Urothelium cell line (cell line): ENCODE results near the gene CBFB.
"Not testable (repeated sequence)": the region's sequence is repeated elsewhere in the genome, so short reads cannot be mapped to it uniquely, and the experiment has no call there.

Source experiments
- DNase-seq: peaks from one replicate; pipeline ENCODE4 v3.0.0; 2011; ENCODE audit warnings: low spot score, mixed read lengths
- FAIRE-seq: peaks from 2 replicates; lab custom pipeline; 2011; peaks lifted over from hg19 to GRCh38; lab: Jason Lieb, UNC

CBFB gene

DNA sequence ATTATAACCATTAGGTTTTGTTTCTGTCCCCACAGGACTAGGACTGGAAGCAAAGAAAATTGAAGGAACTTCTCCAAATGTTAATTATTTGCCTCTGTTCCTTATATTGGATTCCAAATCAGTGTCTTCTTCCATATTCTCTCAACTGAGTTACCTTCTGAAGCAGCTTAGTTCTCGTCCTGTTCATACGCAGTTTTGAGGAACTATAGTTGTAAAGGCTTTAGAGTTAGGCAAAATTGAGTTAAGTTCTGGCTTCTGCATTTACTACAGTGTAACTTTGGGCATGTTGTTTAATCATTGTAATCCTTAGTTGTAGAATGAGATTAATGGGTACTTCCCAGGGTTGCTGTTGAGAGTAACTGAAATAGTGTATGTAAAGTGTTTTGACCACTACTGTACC, 11.2 kb downstream of the CBFB start:
- DNase-seq: no peak
- no peak for FAIRE-seq

DNA sequence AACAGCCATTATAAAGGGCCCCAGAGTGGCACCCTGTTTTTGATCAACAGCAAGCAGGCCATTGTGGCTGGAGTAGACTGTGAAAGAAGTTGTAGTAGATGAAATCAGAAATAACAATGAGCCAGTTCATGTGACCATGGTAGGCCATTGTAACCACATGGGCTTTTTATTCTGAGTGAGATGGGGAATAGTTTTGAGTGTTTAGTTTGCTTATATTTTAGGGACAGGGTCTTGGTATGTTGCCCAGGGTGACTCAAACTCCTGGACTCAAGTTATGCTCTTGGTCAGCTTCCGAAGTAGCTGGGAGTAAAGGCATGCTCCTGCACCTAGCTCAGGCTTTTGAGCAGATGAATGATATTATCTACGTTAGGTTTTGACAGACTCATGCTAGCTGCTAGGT, 12.0 kb downstream of the CBFB start:
- DNase-seq (no peak), FAIRE-seq (no peak)

DNA sequence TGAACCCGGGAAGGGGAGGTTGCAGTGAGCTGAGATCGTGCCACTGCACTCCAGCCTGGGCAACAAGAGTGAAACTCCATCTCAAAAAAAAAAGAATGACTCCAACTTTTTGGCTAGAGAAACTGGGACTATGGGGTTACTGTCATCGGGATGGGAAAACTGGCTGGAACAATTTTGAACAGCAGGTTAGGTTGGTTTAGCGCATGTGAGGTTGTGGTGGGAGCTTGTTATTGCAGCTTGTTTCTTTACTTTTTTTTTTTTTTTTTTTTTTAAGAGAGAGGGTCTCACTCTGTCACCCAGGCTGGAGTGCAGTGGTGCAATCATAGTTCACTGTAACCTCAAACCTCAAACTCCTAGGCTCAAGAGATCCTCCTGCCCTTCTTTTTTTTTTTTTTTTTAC, 12.6 kb downstream of the CBFB start:
- DNase-seq, FAIRE-seq: not testable (repeated sequence)

DNA sequence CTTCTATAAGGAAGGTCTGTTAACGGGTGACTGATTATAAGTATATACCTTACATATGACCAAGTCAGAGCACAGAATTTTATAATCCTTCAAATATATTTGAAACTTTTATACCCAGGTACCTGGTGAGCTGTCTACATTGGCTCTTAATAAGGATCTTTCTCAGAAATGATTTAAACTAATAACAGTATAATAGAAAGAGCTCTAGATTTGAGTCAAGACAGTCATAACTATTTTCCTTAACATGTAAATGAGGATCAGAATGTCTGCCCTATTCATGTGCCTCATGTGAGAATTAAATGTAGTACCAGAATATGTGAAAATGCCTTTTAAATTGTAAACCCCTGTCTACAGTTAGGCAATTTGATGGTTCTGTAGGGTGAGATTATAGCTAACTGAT, 14.5 kb downstream of the CBFB start:
- no peak for DNase-seq
- no peak for FAIRE-seq

DNA sequence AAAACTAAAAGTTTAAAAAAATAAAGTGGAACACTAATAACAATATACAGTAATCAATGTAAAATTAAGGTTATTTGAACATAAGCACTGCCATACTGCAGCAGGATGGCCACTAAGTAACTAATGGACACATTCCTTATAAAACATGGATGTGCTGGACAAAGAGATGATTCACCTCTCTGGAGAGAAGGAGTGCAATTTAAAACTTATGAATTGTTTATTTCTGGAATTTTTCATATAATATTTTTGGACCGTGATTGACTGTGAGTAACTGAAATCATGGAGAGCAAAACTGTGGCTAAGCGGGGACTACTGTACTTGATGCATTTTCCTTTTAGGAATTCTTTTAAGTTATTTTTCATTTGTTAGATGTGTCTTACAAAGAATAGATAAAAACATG, 21.8 kb downstream of the CBFB start:
- FAIRE-seq (no peak), DNase-seq (no peak)

DNA sequence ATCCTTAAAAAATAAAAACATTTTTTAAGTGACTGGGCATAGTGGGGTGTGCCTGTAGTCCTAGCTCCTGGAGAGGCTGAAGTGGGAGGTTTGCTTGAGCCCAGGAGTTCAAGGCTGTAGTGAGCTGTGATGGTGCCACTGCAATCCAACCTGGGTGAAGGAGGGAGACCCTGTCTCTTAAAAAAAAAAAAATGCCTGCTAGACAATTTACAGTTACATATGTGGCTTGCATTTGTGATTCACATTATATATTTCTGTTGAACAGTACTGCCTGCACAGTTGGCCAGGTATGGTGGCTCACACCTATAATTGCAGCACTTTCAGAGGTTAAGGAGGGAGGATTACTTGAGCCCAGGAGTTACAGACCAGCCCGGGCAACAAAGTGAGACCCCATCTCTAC, 23.4 kb downstream of the CBFB start:
- no peak for FAIRE-seq

DNA sequence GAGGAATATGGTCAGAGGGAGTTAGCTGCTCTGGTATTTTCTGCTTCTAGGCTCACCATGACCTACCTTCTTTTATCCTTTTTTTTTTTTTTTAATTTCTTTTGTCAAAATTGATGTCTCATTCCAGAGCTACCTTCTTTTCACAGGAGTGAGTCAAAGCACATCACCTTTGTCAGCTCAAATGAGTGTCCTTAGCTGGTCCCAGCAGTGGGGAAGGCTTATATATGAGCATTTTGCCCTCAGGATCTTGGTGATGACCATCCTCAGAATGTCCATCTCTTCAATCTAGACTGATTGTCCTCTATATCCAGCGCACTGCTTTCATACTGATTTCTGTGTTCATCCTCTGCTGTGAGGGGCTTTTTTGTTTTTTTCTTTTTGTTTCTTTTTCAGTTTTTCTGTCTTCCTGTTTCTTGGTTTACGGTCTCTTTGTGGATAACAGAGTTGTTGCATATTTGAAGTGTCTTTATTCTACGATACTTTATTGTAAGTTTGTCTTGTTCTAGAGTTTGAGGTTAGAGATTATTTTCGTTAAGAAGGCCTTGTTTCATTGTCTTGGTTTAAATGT, 24.9 kb downstream of the CBFB start:
- FAIRE-seq (no peak), DNase-seq (no peak)

More for the DNA sequence above, 23.4 kb downstream of the CBFB start:
- DNase-seq: no peak

DNA sequence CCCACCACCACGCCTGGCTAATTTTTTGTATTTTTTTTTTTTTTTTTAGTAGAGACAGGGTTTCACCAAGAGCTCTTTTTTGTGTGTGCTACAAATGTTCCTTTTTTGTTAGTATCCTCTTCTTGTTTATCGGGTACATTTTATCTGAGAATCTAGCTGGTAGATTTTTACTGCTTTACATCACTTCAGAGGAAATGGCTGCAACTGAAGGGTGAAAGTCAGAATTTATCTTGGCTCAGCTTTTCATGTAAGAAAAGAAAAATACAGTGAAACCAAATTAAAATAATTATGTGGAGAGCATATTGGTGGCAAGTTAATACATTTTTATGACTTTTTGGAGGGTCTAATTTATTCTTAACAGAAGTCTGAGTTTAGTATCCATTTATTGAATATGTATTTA, 26.0 kb downstream of the CBFB start:
- no peak for FAIRE-seq
- no peak for DNase-seq

DNA sequence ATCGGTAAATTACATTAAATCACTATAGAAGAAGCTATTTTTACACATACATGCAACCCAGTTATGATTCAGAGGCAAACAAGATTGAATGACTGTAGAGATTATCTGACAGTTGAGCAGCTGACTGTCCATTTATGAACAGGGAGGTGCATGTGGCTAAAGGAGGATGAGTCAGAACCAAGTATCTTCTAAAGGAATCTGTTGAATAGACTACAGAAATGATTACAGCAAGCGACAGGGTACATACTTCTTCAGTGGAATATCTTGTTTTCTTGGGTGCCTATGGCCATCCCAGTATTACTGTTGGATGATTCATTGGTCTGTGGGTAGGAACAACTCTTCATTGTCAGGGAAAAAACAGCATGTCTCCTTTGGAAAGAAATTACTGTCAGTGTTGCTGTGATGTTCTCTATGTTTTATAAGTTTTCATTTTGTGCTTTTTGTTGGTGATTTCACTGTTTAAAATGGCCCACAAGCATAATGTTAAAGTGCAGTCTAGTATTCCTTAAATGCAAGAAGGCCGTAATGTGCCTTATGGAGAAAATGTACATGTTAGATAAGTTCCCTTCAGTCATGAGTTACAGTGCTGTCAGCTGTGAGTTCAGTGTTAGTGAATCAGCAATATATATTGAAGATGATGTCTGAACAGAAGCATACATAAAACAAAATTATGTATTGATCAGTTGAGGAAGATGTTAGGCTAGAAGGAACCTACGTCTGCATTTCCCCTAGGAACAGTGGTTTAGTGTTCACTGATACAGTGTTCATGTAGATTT, 27.0 kb downstream of the CBFB start:
- FAIRE-seq (no peak), DNase-seq (peak; percentile 55)

DNA sequence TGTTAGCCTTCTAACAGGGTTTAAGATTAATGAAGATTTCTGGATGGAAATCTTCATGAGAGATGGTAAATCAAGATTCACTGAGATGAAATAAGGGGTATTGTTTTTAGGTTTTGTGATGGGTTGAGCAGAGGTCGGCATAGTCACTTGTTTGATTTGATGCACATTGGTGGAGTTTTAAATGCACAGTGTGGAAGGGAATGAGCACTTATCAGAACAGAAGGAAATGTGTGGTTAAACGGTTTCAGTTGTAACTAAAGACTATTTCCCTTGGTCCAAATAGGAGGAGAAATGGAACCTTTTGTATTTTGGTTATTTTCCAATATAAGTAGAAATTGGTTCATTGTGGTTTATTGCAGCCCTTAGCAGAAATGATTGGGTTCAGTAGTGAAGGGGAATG, 34.1 kb downstream of the CBFB start:
- FAIRE-seq (no peak), DNase-seq (no peak)

DNA sequence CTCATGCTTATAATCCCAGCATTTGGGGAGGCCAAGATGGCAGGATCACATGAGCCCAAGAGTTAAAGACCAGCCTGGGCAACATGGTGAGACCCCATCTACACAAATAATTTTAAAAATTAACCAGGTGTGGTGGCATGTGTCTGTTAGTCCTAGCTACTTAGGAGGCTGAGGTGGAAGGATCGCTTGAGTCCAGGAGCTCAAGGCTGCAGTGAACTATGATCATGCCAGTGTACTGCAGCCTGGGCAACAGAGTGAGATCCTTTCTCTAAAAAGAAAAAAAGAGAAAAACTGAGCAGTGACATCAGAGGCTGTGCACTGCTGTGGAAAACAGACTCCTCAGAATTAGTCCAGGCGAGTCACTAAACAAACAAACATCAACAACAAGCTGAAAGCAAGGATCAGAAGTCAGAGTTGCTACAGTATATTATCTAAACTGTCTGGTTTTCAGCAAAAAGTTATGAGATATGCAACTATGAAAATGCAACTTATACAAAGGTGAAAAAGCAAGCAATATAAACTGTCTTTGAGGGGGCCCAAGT, 39.3 kb downstream of the CBFB start:
- peak; percentile 67 for FAIRE-seq
- DNase-seq: no peak

DNA sequence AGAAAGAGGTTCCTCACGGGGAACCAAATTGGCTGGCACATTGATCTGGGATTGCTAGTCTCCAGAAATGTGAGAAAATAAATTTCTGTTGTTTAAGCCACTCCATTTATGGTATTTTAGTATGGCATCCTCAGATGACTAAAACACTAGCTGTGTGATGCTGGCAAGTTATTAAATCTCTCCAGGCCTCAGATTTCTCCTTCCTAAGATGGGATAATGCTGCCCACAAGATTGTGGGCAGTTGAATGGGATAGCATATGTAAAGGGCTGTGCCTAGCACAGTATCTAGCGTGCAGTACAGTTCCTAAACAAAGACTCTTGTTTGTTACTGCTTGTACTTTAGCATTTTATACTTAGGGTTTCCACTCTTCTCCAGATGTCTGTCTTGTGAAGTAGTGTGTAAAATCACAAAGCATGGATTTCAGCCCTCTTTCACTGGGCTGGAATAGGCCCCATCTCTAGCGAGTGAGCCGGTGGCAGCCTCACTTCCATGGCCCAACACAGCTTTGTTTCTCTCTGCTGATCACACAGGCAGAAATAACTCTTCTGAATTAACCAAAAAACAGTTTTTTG, 42.6 kb downstream of the CBFB start:
- FAIRE-seq: no peak
- DNase-seq: no peak

DNA sequence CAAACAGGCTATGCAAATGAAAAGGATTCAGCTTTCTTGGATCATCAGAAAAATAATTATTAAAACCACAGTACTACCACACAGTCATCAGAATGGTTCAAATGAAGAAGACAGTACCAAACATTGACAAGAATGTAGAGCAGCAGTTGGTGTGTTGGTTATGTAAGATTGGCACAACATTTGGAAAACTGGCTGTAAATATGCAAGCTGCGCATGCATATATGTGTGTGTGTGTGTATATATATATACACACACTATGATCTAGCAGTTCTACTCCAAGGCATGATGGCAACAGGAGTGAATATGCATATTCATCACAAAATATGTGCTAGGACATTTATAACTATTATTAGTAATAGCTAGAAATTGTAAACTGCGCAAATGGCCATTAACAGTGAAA, 46.4 kb downstream of the CBFB start:
- FAIRE-seq (no peak), DNase-seq (no peak)

DNA sequence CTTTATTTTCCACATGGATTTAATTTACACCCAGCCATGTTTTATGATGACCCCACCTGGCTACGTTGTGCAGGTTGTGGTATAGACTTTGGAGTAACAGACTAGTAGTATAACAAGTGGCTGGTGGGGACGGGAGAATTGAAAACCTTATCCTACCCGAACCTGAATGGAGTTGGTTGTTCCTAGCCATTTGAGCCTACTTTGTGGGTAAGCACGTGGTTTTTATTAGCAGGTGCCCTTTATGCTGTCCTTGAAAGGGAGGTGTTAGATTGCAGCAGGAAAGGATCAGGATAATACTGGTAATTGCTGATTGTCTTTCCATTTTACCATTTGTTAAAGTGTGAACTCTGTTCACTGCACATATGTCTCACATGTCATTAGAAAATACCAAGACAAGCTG, 48.9 kb downstream of the CBFB start:
- FAIRE-seq (no peak), DNase-seq (no peak)

DNA sequence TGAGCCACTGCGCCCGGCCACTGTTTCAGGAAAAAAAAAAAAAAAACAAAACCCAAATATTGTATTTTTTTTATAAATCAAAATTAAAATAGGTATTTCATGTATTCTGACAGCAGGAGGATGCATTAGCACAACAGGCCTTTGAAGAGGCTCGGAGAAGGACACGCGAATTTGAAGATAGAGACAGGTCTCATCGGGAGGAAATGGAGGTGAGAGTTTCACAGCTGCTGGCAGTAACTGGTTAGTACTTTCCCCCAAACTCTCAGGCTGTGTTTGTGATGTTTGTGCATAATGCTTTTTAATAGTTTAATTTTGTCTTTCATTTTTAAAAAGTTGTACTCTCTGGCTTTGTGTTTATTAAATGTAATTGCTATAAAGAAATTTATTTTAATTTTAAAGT, 53.2 kb downstream of the CBFB start:
- FAIRE-seq (no peak), DNase-seq (no peak)

DNA sequence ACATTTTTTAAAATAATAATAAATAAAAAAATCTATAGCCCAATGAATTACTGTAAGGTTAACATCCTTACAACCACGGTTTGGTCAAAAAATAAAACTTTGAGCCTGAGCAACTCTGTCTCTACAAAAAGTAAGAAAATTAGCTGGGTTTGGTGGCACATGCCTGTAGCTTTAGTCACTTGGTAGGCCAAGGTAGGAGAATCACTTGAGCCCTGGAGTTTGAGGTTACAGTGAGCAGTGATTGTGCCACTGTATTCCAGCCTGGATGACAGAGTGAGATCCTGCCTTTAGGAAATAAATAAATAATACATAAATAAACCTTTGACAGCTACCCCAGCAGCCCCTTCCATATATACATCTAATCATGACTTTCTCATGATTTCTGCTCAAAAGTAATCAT, 53.9 kb downstream of the CBFB start:
- DNase-seq (no peak), FAIRE-seq (no peak)

DNA sequence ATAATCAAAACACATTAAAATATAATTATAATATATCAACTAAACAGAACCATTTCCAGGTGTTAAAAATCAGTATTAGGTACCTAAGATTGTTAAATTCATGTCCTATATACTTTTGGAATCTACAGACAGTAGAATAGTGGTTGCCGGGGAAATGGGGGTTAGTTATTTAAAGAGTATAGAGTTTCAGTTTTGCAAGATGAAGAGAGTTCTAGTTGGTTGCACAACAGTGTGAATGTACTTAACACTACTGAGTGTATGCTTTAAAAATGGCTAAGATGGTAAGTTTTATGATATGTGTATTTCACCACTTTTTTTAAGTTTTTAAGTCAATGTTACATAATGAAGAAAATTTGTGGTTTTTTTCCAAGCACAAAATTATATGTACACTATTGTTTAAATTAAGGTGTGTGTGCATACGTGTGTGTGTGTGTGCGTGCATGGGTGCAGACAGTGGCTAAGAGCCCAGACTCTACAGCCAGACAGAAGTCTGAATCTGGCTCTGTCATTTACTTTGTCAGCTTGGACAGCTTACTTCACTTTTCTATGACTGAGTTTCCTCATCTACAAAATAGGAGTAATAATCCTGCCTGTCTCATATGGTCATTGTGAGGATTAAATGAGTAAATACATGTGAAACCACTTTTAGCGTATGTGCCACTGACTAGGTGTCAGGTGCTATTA, 55.5 kb downstream of the CBFB start:
- no peak for DNase-seq
- FAIRE-seq: no peak

DNA sequence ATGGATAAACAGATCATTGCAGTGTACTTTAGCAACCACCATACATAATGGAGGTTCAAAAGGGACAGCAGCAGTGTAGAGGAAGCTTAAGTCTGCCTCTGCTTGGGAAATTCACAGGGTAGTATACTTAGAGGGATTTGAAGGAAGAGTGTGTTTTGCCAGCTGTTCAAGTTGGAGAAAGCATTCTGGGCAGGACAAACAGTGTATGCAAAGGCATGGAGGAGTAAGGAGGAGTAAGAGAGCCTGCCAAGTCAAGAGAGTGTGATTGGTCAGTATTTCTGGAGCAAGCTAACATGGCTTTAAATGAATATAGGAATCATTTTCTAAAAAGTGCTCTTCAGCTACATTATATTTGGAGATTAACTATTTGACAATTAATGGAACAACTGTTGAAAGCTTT, 57.9 kb downstream of the CBFB start:
- FAIRE-seq: no peak

DNA sequence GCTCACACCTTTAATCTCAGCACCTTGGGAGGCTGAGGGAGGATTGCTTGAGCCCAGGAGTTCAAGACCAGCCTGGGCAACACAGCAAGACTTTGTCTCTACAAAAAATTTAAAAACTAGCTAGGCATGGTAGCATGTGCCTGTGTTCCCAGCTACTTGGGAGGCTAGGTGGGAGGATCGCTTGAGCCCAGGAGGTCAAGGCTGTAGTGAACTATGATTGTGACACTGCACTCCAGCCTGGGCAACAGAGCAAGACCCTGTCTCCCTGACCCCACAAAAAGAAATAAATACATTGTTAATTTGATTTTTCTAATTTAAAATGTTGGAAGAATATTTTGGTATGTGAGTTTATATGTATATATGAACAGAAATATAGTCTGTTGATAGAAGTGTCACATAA, 58.3 kb downstream of the CBFB start:
- FAIRE-seq: no peak
- DNase-seq: no peak

More for the DNA sequence above, 57.9 kb downstream of the CBFB start:
- DNase-seq: no peak

DNA sequence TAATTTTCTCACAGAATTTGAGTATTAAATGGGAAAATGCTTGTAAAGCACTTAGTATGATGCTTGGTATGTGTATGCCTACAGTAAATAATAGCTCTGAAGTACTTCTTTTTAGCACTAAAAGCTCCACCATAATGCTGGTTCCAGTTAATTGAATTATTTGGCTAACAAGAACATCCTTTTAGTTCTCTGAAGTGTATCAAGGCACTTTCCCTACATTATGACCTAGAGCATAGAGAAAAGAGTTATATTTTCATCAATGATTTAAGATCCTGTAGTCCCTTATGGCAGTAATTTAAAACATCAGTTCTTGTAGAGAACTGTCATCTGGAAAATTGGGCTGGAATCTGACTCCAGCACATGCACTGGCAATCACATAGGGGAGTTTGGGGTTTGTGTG, 58.9 kb downstream of the CBFB start:
- no peak for DNase-seq
- no peak for FAIRE-seq

DNA sequence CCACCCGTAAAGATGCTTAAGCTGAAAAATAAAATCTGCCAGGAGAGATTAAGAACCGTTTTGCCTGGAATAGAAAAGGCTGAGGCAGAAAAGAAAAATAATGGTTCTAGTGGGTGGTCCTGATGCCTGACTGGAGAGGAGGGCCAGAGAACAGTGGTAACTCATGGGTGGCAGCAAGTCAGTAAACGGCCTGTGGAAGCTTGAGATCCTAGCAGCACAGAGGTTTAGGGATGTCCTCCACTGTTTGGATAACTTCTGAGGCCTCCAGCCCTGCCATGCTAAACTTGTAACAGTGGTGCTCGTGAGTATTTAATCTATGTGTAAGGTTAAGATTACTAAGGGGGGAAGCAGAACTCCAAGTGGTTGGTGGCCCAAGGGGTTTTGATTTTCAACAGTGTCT, 59.6 kb downstream of the CBFB start:
- DNase-seq: no peak

DNA sequence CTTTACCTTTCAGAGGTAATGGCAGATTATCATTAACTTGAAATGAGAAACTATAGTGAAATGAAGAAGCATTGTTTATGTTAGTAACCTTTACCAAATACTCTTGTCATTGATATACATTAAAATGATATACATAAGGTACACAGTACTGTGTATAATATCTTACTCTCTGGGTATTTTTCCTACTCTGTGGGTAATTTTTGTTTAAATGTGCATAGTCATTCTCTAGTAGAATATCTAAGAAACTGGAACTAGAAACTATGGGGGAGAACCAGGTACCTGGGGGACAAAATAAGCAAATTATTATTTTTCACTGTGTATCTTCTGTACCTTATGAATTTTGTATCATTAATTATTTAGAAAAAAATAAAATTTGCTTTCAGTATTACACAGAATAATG, 60.2 kb downstream of the CBFB start:
- no peak for DNase-seq

More for the DNA sequence above, 59.6 kb downstream of the CBFB start:
- FAIRE-seq: no peak

More for the DNA sequence above, 60.2 kb downstream of the CBFB start:
- no peak for FAIRE-seq
